HepG2 (cell line): Measurements from ENCODE around the gene DCTN2. TPM values are rescaled to one million over a fixed set of nuclear protein-coding genes. Genes with fewer than 3 reads are reported as not detected.

Experiments used
- ELF1 ChIP-seq: sonication (generic); formaldehyde crosslinking; IDR thresholded peaks from 2 replicates; pipeline ENCODE4 v1.4.0; 2020; ENCODE audit warnings: missing genetic modification reagents
- GABPA ChIP-seq, 2 experiments: IDR thresholded peaks; 2 replicates each; pipeline ENCODE4 v1.6.1; 2011 to 2016; ENCODE audit warnings: low read depth in 2 of 2, low read length in 1 of 2, missing biosample characterization in 1 of 2, missing genetic modification characterization in 1 of 2
- HCFC1 ChIP-seq: fragments of 150-350 bp; IDR thresholded peaks from 2 replicates; pipeline ENCODE4 v1.6.1; 2014; ENCODE audit warnings: low read depth, low read length
- HNF1B ChIP-seq: sonication (generic); formaldehyde crosslinking; IDR thresholded peaks from 2 replicates; pipeline ENCODE4 v1.5.1; 2020; ENCODE audit warnings: mild to moderate bottlenecking, moderate library complexity, missing genetic modification reagents
- ISL2 ChIP-seq: sonication (generic); formaldehyde crosslinking; IDR thresholded peaks from 2 replicates; pipeline ENCODE4 v1.5.0; 2020; ENCODE audit warnings: missing genetic modification reagents
- KAT7 ChIP-seq: IDR thresholded peaks from 2 replicates; pipeline ENCODE4 v1.6.1; 2018; ENCODE audit warnings: borderline replicate concordance, missing compliant biosample characterization
- MED13 ChIP-seq: sonication (generic); formaldehyde crosslinking; IDR thresholded peaks from 2 replicates; pipeline ENCODE4 v1.5.0; 2020; ENCODE audit warnings: missing genetic modification reagents
- MXI1 ChIP-seq: IDR thresholded peaks from 3 replicates; pipeline ENCODE4 v1.6.1; 2012; ENCODE audit warnings: low read depth, low read length, inconsistent platforms, borderline replicate concordance
- MYC ChIP-seq: sonication (generic); formaldehyde crosslinking; IDR thresholded peaks from 2 replicates; pipeline ENCODE4 v1.9.0; 2021; ENCODE audit warnings: missing genetic modification reagents, borderline replicate concordance
- NAIF1 ChIP-seq: sonication (generic); formaldehyde crosslinking; IDR thresholded peaks from 2 replicates; pipeline ENCODE4 v1.5.0; 2020; ENCODE audit warnings: mild to moderate bottlenecking, missing genetic modification reagents, borderline replicate concordance
- POGK ChIP-seq: sonication (generic); formaldehyde crosslinking; conservative IDR thresholded peaks from 2 replicates; pipeline ENCODE4 v1.8.0; 2022; ENCODE audit warnings: mild to moderate bottlenecking, moderate library complexity, missing genetic modification reagents
- RAD51 ChIP-seq: fragments of 450-650 bp; IDR thresholded peaks from 2 replicates; pipeline ENCODE4 v1.6.1; 2016; ENCODE audit warnings: borderline replicate concordance
- RARG ChIP-seq: sonication (generic); formaldehyde crosslinking; IDR thresholded peaks from 2 replicates; pipeline ENCODE4 v1.4.0; 2020; ENCODE audit warnings: low read depth, mild to moderate bottlenecking, missing genetic modification reagents
- SNAI1 ChIP-seq: sonication (generic); formaldehyde crosslinking; IDR thresholded peaks from 2 replicates; pipeline ENCODE4 v1.5.0; 2020; ENCODE audit warnings: mild to moderate bottlenecking, missing genetic modification reagents, borderline replicate concordance
- SRY ChIP-seq: sonication (generic); formaldehyde crosslinking; IDR thresholded peaks from 2 replicates; pipeline ENCODE4 v1.8.0; 2022; ENCODE audit warnings: mild to moderate bottlenecking, missing genetic modification reagents
- TEAD3 ChIP-seq: optimal IDR thresholded peaks from 2 replicates; pipeline ENCODE3; 2016; ENCODE audit warnings: borderline replicate concordance
- ZC3H13 ChIP-seq: sonication (generic); formaldehyde crosslinking; IDR thresholded peaks from 2 replicates; pipeline ENCODE4 v1.8.1; 2023; ENCODE audit warnings: mild to moderate bottlenecking, missing genetic modification reagents, moderate library complexity
- ZMYM4 ChIP-seq: sonication (generic); formaldehyde crosslinking; IDR thresholded peaks from 2 replicates; pipeline ENCODE4 v1.8.1; 2023; ENCODE audit warnings: mild to moderate bottlenecking, missing genetic modification reagents
- ZNF121 ChIP-seq: sonication (generic); formaldehyde crosslinking; IDR thresholded peaks from 2 replicates; pipeline ENCODE4 v1.5.0; 2020; ENCODE audit warnings: mild to moderate bottlenecking, missing genetic modification reagents
- ZNF234 ChIP-seq: sonication (generic); formaldehyde crosslinking; conservative IDR thresholded peaks from 2 replicates; pipeline ENCODE4 v1.5.1; 2020; ENCODE audit warnings: mild to moderate bottlenecking, missing genetic modification reagents
- ZNF235 ChIP-seq: sonication (generic); formaldehyde crosslinking; IDR thresholded peaks from 2 replicates; pipeline ENCODE4 v1.8.1; 2023; ENCODE audit warnings: mild to moderate bottlenecking, missing genetic modification reagents, borderline replicate concordance
- ZNF343 ChIP-seq: sonication (generic); formaldehyde crosslinking; IDR thresholded peaks from 2 replicates; pipeline ENCODE4 v1.4.0; 2020; ENCODE audit warnings: mild to moderate bottlenecking, missing genetic modification reagents
- ZNF543 ChIP-seq: sonication (generic); formaldehyde crosslinking; IDR thresholded peaks from 2 replicates; pipeline ENCODE4 v1.4.0; 2020; ENCODE audit warnings: mild to moderate bottlenecking, missing genetic modification reagents
- ZNF709 ChIP-seq: sonication (generic); formaldehyde crosslinking; IDR thresholded peaks from 2 replicates; pipeline ENCODE4 v1.5.0; 2020; ENCODE audit warnings: mild to moderate bottlenecking, missing genetic modification reagents
- ZNF710 ChIP-seq: sonication (generic); formaldehyde crosslinking; IDR thresholded peaks from 2 replicates; pipeline ENCODE4 v1.5.0; 2020; ENCODE audit warnings: mild to moderate bottlenecking, missing genetic modification reagents, borderline replicate concordance
- polyA plus RNA-seq, 8 experiments: library from polyadenylated mRNA; depleted of rRNA in 3 of 8; stranded (reverse) in 7 of 8; unstranded in 1 of 8; fragments of >200 nt; fragmentation: Illumina TruSeq in 4 of 8; extraction: Trizol in 4 of 8; gene quantifications; 2 replicates each; pipeline versions ENCODE4 v1.2.1 to v1.2.3, GENCODE V29; 2011 to 2016; ENCODE audit warnings: low read depth in 4 of 8, missing spikeins in 1 of 8, mixed read lengths in 1 of 8; ENCODE audit not compliant: insufficient read depth in 1 of 8
- total RNA-seq, 5 experiments: library from RNA; depleted of rRNA; stranded (reverse); fragments of >200 nt; fragmentation: Illumina TruSeq; extraction: Trizol; gene quantifications; 2 replicates each; pipeline ENCODE4 v1.2.3, GENCODE V29; 2016; ENCODE audit warnings: low read depth in 1 of 5

Gene DCTN2
- total and polyA plus RNA-seq, 2 of the 13 experiments (the other 11 are each of a cell fraction or from before 2014, with no cell fraction given): 72.0 to 77.4 TPM

- TF ChIP-seq ZNF543 (CRISPR knock-in tag): peak; percentile 89
- TF ChIP-seq NAIF1 (CRISPR knock-in tag): peak; percentile 46; the same call in 1 of the 2 replicates
- TF ChIP-seq ELF1 (CRISPR knock-in tag): 0 out of 2 replicates have a peak, but pooled peaks have one; percentile 16
- peak; percentile 77 for TF ChIP-seq ISL2 (CRISPR knock-in tag)
- peak; percentile 75; the same call in 1 of the 2 replicates for TF ChIP-seq RARG
- peak; percentile 49 for TF ChIP-seq TEAD3 (CRISPR knock-in tag)
- TF ChIP-seq ZNF343: peak; percentile 88; the same call in 1 of the 2 replicates
- TF ChIP-seq ZC3H13: peak; percentile 55; the same call in 1 of the 2 replicates
- no peak for TF ChIP-seq ZNF234 (CRISPR knock-in tag)
- peak; percentile 50 for TF ChIP-seq MYC (CRISPR knock-in tag)
- TF ChIP-seq MED13 (CRISPR knock-in tag): peak; percentile 64; the same call in 1 of the 2 replicates
- TF ChIP-seq MXI1: peak; percentile 76; the same call in 2 of the 3 replicates
- 0 out of 2 replicates have a peak, but pooled peaks have one; percentile 39 for TF ChIP-seq ZMYM4 (CRISPR knock-in tag)
- no peak for TF ChIP-seq SRY (CRISPR knock-in tag)
- peak; percentile 91 for TF ChIP-seq RAD51
- no peak for TF ChIP-seq SNAI1 (CRISPR knock-in tag)
- TF ChIP-seq HNF1B (CRISPR knock-in tag): peak; percentile 77
- TF ChIP-seq ZNF710 (CRISPR knock-in tag): peak; percentile 67; the same call in 1 of the 2 replicates
- TF ChIP-seq GABPA (IDR thresholded peaks at IDR 0.05; ENCODE audit: low read depth, low read length): no peak
- TF ChIP-seq GABPA (CRISPR knock-in tag; IDR thresholded peaks at IDR 0.05; ENCODE audit: low read depth): peak; percentile 67
- TF ChIP-seq KAT7: no peak; the same call in 1 of the 2 replicates
- peak; percentile 66; the same call in 1 of the 2 replicates for TF ChIP-seq POGK (CRISPR knock-in tag)
- 0 out of 2 replicates have a peak, but pooled peaks have one; percentile 31 for TF ChIP-seq ZNF121 (CRISPR knock-in tag)
- TF ChIP-seq ZNF709 (CRISPR knock-in tag): peak; percentile 52; the same call in 1 of the 2 replicates
- TF ChIP-seq HCFC1: peak; percentile 5; the same call in 1 of the 2 replicates
- peak; percentile 76 for TF ChIP-seq ZNF235
These were observed 24.7 kb downstream of the DCTN2 start, which contains the start of gene MBD6 (continued) for GRCh38 chr12:57522011-57522886.
